Liver (tissue), 2 donors: ENCODE results near the gene TMEM184C.

ENCODE experiments used
- HNF4A ChIP-seq, 2 donors: conservative IDR thresholded peaks; 2 replicates each; pipeline ENCODE4 v1.6.1; 2016; ENCODE audit warnings: antibody characterized with exemption in 2 of 2, mild to moderate bottlenecking in 2 of 2
- RXRA ChIP-seq, 2 donors: IDR thresholded peaks; 2 replicates each; pipeline ENCODE4 v1.6.1; 2017 to 2018; ENCODE audit warnings: antibody characterized with exemption in 2 of 2, mild to moderate bottlenecking in 1 of 2
- SP1 ChIP-seq: IDR thresholded peaks from 2 replicates; pipeline ENCODE4 v1.6.1; 2018; ENCODE audit warnings: antibody characterized with exemption, mild to moderate bottlenecking
- TF ChIP-seq, protein P1 (sequence below): IDR thresholded peaks from 2 replicates; pipeline ENCODE4 v1.6.1; 2016; ENCODE audit warnings: antibody characterized with exemption
- donor health status: healthy.

DNA sequence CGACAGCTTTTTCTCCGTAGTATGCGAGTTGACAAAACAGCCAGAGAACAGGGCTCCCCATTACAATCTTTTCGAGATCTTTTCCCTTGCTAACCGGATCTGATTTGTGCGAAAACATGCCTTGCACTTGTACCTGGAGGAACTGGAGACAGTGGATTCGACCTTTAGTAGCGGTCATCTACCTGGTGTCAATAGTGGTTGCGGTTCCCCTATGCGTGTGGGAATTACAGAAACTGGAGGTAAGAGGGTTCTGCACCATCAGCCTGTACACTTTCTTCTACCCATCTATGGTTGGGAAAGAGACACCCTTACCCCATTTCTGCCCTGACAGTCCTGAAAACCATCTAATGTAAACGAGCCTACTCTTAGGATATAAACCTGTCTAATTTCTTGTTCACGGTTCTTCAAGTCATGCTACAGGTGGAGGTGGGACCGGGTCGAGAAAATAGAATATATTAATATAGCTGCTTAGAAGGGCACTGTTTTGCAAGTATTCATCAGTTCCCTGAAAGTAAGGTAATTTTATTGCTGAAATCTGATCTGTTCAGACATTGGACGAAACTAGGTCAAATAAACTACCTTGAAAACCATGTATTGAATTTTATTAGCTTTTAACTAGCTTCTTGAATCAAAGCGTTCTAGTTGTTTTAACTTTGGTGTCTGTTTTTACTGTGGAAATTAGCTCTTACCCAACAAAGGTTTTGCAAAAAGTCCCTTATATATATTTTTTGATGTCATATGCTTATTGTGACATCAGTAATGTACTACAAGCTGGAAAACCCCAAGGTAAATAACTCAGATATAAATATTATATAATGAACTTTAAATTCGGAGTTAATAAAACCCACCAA is 869 bp downstream of the TMEM184C start:
- TF ChIP-seq HNF4A (conservative IDR thresholded peaks at IDR 0.05) (no peak), SP1 (no peak), RXRA (IDR thresholded peaks at IDR 0.05) (no peak)
- TF ChIP-seq, protein P1, sequence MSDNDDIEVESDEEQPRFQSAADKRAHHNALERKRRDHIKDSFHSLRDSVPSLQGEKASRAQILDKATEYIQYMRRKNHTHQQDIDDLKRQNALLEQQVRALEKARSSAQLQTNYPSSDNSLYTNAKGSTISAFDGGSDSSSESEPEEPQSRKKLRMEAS, result no peak
